HS-5 (cell line): ENCODE measurements around the gene L1TD1.
"Not testable (repeated sequence)": the region's sequence is repeated elsewhere in the genome, so short reads cannot be mapped to it uniquely, and the experiment has no call there.

Experiments
- DNase-seq: peaks from one replicate; pipeline ENCODE4 v3.0.0-alpha.2; 2012; ENCODE audit warnings: low read depth

The L1TD1 gene

GRCh38 chr1:62237950-62238374 is 43.3 kb downstream of the L1TD1 start:
- no peak for DNase-seq

- DNase-seq = no peak
Observed at GRCh38 chr1:62238507-62238906, 43.9 kb downstream of the L1TD1 start.

GRCh38 chr1:62239652-62240403 is 45.2 kb downstream of the L1TD1 start:
- DNase-seq = not testable (repeated sequence)

GRCh38 chr1:62240651-62241370 is 46.2 kb downstream of the L1TD1 start:
- no peak for DNase-seq

- no peak for DNase-seq
Observed at GRCh38 chr1:62241371-62242131, 46.9 kb downstream of the L1TD1 start.

- DNase-seq = not testable (repeated sequence)
Observed at GRCh38 chr1:62244380-62244779, 49.7 kb downstream of the L1TD1 start.

- DNase-seq = no peak
Observed at GRCh38 chr1:62245201-62245600, 50.6 kb downstream of the L1TD1 start.

GRCh38 chr1:62247391-62248168 is 52.9 kb downstream of the L1TD1 start:
- no peak for DNase-seq

- DNase-seq = no peak
Observed at GRCh38 chr1:62250126-62250726, 55.6 kb downstream of the L1TD1 start.

- no peak for DNase-seq
Observed at GRCh38 chr1:62259551-62259950, 64.9 kb downstream of the L1TD1 start.

- DNase-seq = no peak
Observed at GRCh38 chr1:62260688-62261087, 66.0 kb downstream of the L1TD1 start.
